HCT116 (cell line): Measurements from ENCODE around the gene ASB3. TPM values are rescaled to one million over a fixed set of nuclear protein-coding genes. Genes with fewer than 3 reads are reported as not detected.

ENCODE experiments used
- ATAC-seq: fragments of 200-7000 bp; cut with Tn5 transposase; 2 replicates; pipeline ENCODE4 v1.9.1; 2020; ENCODE audit warnings: mild to moderate bottlenecking, moderate library complexity
- BruUV-seq: library from RNA; stranded (reverse); fragments of 400-500 nt; replicated peaks from 2 replicates; lab custom pipeline; 2021; lab: Mats Ljungman, UMichigan
- CTCF ChIA-PET: fragments of 300-600 bp; sonication (Branson Sonifier 250); formaldehyde crosslinking; loops from one replicate; lab custom pipeline; 2021; ENCODE audit warnings: antibody characterized with exemption; lab: Charles Lee
- POLR2A ChIA-PET: fragments of 300-600, 350-600 bp; sonication (Branson Sonifier 250); formaldehyde crosslinking; loops from one replicate; lab custom pipeline; 2021; ENCODE audit warnings: antibody characterized with exemption; lab: Charles Lee
- RAD21 ChIA-PET, 2 experiments: fragments of 300-600 bp; sonication (Branson Sonifier 250); formaldehyde crosslinking; loops; one replicate each; lab custom pipeline; 2023; ENCODE audit warnings: low total read pairs in 2 of 2; ENCODE audit not compliant: uncharacterized antibody in 2 of 2, unreplicated experiment in 2 of 2, low non-redundant PET in 1 of 2; lab: Charles Lee
- DNase-seq: peaks from one replicate; pipeline ENCODE4 v3.0.0-alpha.2; 2010; ENCODE audit warnings: low read depth, low spot score
- H2AFZ ChIP-seq: fragments of 200-600 bp; shearing (Covaris generic), sonication (generic); 2 replicates; pipeline ENCODE4 v1.6.1; 2017; ENCODE audit warnings: low read depth, mixed run types, mixed read lengths, antibody characterized with exemption, low read length; ENCODE audit not compliant: poor library complexity, severe bottlenecking
- H3K27ac ChIP-seq: 2 replicates; pipeline ENCODE4 v1.5.1; 2012; ENCODE audit warnings: low read depth, low read length
- H3K27me3 ChIP-seq: fragments of 200-600 bp; sonication (generic); 2 replicates; pipeline ENCODE4 v1.6.1; 2016; ENCODE audit warnings: mixed run types, low read length, mixed read lengths; ENCODE audit not compliant: insufficient read depth
- H3K36me3 ChIP-seq, 2 experiments: fragments of 200-500 bp in 1 of 2; fragments of 200-600 bp in 1 of 2; sonication (Bioruptor generic) in 1 of 2; sonication (generic) in 1 of 2; 2 replicates each; pipeline versions ENCODE4 v1.5.1 to v1.6.1; 2014 to 2016; ENCODE audit warnings: low read length in 2 of 2, inconsistent platforms in 1 of 2, mixed read lengths in 1 of 2, mixed run types in 1 of 2; ENCODE audit not compliant: insufficient read depth in 2 of 2, control insufficient read depth in 1 of 2
- H3K4me1 ChIP-seq, 2 experiments: fragments of 200-600 bp in 1 of 2; sonication (generic) in 1 of 2; 2 replicates each; pipeline versions ENCODE4 v1.5.1 to v1.6.1; 2012 to 2017; ENCODE audit warnings: low read length in 2 of 2, inconsistent platforms in 1 of 2, mild to moderate bottlenecking in 1 of 2, mixed read lengths in 1 of 2, mixed run types in 1 of 2, moderate library complexity in 1 of 2; ENCODE audit not compliant: insufficient read depth in 2 of 2, control insufficient read depth in 1 of 2
- H3K4me2 ChIP-seq: fragments of 200-600 bp; sonication (generic); 2 replicates; pipeline ENCODE4 v1.6.1; 2017; ENCODE audit warnings: mixed run types, low read length, mixed read lengths
- H3K4me3 ChIP-seq, 2 experiments: fragments of 200-600 bp in 1 of 2; sonication (generic) in 1 of 2; replicated peaks in 1 of 2; 2 replicates each; pipeline ENCODE4 v1.5.1; 2011 to 2016; ENCODE audit warnings: low read length in 2 of 2, control low read depth in 1 of 2, low read depth in 1 of 2, mild to moderate bottlenecking in 1 of 2, mixed read lengths in 1 of 2, mixed run types in 1 of 2
- H3K79me2 ChIP-seq: fragments of 200-600 bp; sonication (generic); 2 replicates; pipeline ENCODE4 v1.6.1; 2017; ENCODE audit warnings: mild to moderate bottlenecking, mixed run types, low read length, moderate library complexity, mixed read lengths; ENCODE audit not compliant: insufficient read depth
- H3K9ac ChIP-seq: fragments of 200-600 bp; sonication (generic); 2 replicates; pipeline ENCODE4 v1.6.1; 2016; ENCODE audit warnings: low read length, mixed read lengths
- H3K9me2 ChIP-seq: fragments of 200-600 bp; sonication (generic), shearing (Covaris generic); 2 replicates; pipeline ENCODE4 v1.6.1; 2017; ENCODE audit warnings: mixed run types, mild to moderate bottlenecking, moderate library complexity; ENCODE audit not compliant: insufficient read depth
- H3K9me3 ChIP-seq, 2 experiments: fragments of 200-500 bp in 1 of 2; fragments of 200-600 bp in 1 of 2; sonication (Bioruptor generic) in 1 of 2; sonication (generic) in 1 of 2; 2 replicates each; pipeline ENCODE4 v1.6.1; 2014 to 2017; ENCODE audit warnings: low read length in 2 of 2, mixed read lengths in 2 of 2, inconsistent platforms in 1 of 2, low read depth in 1 of 2, mild to moderate bottlenecking in 1 of 2, mixed run types in 1 of 2, moderate library complexity in 1 of 2; ENCODE audit not compliant: control insufficient read depth in 1 of 2, insufficient read depth in 1 of 2
- H4K20me1 ChIP-seq: fragments of 200-600 bp; sonication (generic), shearing (Covaris generic); 2 replicates; pipeline ENCODE4 v1.6.1; 2017; ENCODE audit warnings: mixed run types, mild to moderate bottlenecking, moderate library complexity; ENCODE audit not compliant: insufficient read depth
- ATF3 ChIP-seq: IDR thresholded peaks from 2 replicates; pipeline ENCODE4 v1.6.1; 2012
- CEBPB ChIP-seq: IDR thresholded peaks from 2 replicates; pipeline ENCODE4 v1.6.1; 2012; ENCODE audit warnings: low read depth
- MAX ChIP-seq: IDR thresholded peaks from 2 replicates; pipeline ENCODE4 v1.6.1; 2012
- POLR2A ChIP-seq: IDR thresholded peaks from 2 replicates; pipeline ENCODE4 v1.7.0; 2011; ENCODE audit warnings: borderline replicate concordance; ENCODE audit not compliant: insufficient read depth, insufficient read length; ENCODE audit errors: extremely low read depth
- REST ChIP-seq: IDR thresholded peaks from 2 replicates; pipeline ENCODE4 v1.6.1; 2012; ENCODE audit warnings: low read depth
- SRF ChIP-seq: IDR thresholded peaks from 2 replicates; pipeline ENCODE4 v1.6.1; 2012; ENCODE audit warnings: low read depth
- ZNF274 ChIP-seq: fragments of 200-500 bp; sonication (Bioruptor generic); IDR thresholded peaks from 2 replicates; pipeline ENCODE4 v1.6.1; 2014; ENCODE audit warnings: mild to moderate bottlenecking, low read depth, low read length, inconsistent platforms
- intact Hi-C: fragments of 100-400 bp; cut with micrococcal nuclease; formaldehyde crosslinking; loops from 2 replicates; pipeline ENCODE4 v1.10.0; 2022
- total RNA-seq: library from RNA; stranded (reverse); gene quantifications from one replicate; pipeline ENCODE4 v1.2.1, GENCODE V29; 2021; ENCODE audit not compliant: unreplicated experiment
- TF ChIP-seq, protein P1 (sequence below), 3 experiments: fragments of 200-600 bp in 1 of 3; sonication (generic) in 1 of 3; IDR thresholded peaks in 2 of 3; conservative IDR thresholded peaks in 1 of 3; 2 replicates each; pipeline ENCODE4 v1.5.1; 2012 to 2017; ENCODE audit warnings: low read depth in 2 of 3, low read length in 2 of 3, antibody characterized with exemption in 1 of 3, borderline replicate concordance in 1 of 3, control low read depth in 1 of 3, mild to moderate bottlenecking in 1 of 3, mixed read lengths in 1 of 3, mixed run types in 1 of 3, moderate library complexity in 1 of 3; ENCODE audit not compliant: insufficient read depth in 1 of 3

The ASB3 gene
- total RNA-seq, 1 experiment from 2014 or later, result 17.3 TPM

- Histone ChIP-seq H3K9ac (no peak overlapping the region), H2AFZ (no peak overlapping the region), H3K9me2 (no peaks in the 10 kb centered on the region), H3K9me3 (no peaks in the 10 kb centered on the region), H3K79me2 (no peaks in the 10 kb centered on the region), H3K4me1 (peaks cover 0 to 9% of the 10 kb centered on the region in 2 experiments; a peak in 1 of 4 replicates), H3K4me3 (no peak overlapping the region), H3K4me2 (no peak overlapping the region), H3K27me3 (no peaks in the 10 kb centered on the region), H4K20me1 (no peaks in the 10 kb centered on the region), H3K36me3 (no peaks in the 10 kb centered on the region), H3K27ac (no peak overlapping the region)
- CTCF ChIA-PET, result no interaction called here
- ATAC-seq (no peak), DNase-seq (no peak)
- POLR2A ChIA-PET, result no interaction called here
- TF ChIP-seq ATF3 (no peak), ZNF274 (no peak), MAX (no peak), SRF (no peak), POLR2A (no peak), CEBPB (no peak), REST (no peak)
- TF ChIP-seq, protein P1, sequence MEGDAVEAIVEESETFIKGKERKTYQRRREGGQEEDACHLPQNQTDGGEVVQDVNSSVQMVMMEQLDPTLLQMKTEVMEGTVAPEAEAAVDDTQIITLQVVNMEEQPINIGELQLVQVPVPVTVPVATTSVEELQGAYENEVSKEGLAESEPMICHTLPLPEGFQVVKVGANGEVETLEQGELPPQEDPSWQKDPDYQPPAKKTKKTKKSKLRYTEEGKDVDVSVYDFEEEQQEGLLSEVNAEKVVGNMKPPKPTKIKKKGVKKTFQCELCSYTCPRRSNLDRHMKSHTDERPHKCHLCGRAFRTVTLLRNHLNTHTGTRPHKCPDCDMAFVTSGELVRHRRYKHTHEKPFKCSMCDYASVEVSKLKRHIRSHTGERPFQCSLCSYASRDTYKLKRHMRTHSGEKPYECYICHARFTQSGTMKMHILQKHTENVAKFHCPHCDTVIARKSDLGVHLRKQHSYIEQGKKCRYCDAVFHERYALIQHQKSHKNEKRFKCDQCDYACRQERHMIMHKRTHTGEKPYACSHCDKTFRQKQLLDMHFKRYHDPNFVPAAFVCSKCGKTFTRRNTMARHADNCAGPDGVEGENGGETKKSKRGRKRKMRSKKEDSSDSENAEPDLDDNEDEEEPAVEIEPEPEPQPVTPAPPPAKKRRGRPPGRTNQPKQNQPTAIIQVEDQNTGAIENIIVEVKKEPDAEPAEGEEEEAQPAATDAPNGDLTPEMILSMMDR (IDR thresholded peaks at IDR 0.05 in 2 of 3, conservative IDR thresholded peaks at IDR 0.05 in 1 of 3; ENCODE audit: borderline replicate concordance in 1 of 3, insufficient read depth in 1 of 3, low read depth in 2 of 3, low read length in 2 of 3), result no peak
- intact Hi-C loops, result no loop called here
- no TSS peak for BruUV-seq
- RAD21 ChIA-PET, result no interaction called here
These were observed 154.7 kb downstream of the ASB3 start for GRCh38 chr2:53632126-53632460.
